Endothelial cell of umbilical vein (primary cell): ENCODE results near the gene CYP19A1. TPM values are rescaled to one million over a fixed set of nuclear protein-coding genes. Genes with fewer than 3 reads are reported as not detected.

ENCODE experiments used
- BruUV-seq: library from RNA; stranded (reverse); fragments of 400-500 nt; replicated peaks from 2 replicates; lab custom pipeline; 2021; lab: Mats Ljungman, UMichigan
- CTCF ChIA-PET: fragments of 300-600, 350-600 bp; sonication (Branson Sonifier 250); formaldehyde crosslinking; loops from one replicate; lab custom pipeline; 2021; ENCODE audit warnings: antibody characterized with exemption, inconsistent platforms; lab: Charles Lee
- POLR2A ChIA-PET: fragments of 300-600, 350-600 bp; sonication (Branson Sonifier 250); formaldehyde crosslinking; loops from one replicate; lab custom pipeline; 2021; ENCODE audit warnings: antibody characterized with exemption, inconsistent platforms; lab: Charles Lee
- DNase-seq: peaks from one replicate; pipeline ENCODE4 v3.0.0-alpha.2; 2011; ENCODE audit warnings: low read depth, low spot score
- FAIRE-seq: peaks from 2 replicates; lab custom pipeline; 2011; peaks lifted over from hg19 to GRCh38; lab: Jason Lieb, UNC
- H2AFZ ChIP-seq: 2 replicates; pipeline ENCODE4 v1.6.0; 2012; ENCODE audit warnings: low read depth, low read length, control low read depth, inconsistent platforms
- H3K27ac ChIP-seq: 2 replicates; pipeline ENCODE4 v1.5.1; 2011; ENCODE audit warnings: low read depth, mild to moderate bottlenecking, control low read depth, low read length, moderate library complexity; ENCODE audit not compliant: insufficient read depth
- H3K27me3 ChIP-seq, 2 experiments: 2 replicates each; pipeline versions ENCODE4 v1.6.0 to v1.6.1; 2011; ENCODE audit warnings: low read length in 2 of 2, mixed read lengths in 1 of 2; ENCODE audit not compliant: control insufficient read depth in 2 of 2, insufficient read depth in 2 of 2
- H3K36me3 ChIP-seq, 2 experiments: 2 replicates in 1 of 2; 3 replicates in 1 of 2; pipeline ENCODE4 v1.5.1; 2011; ENCODE audit warnings: low read length in 2 of 2, mild to moderate bottlenecking in 1 of 2, moderate library complexity in 1 of 2; ENCODE audit not compliant: control insufficient read depth in 2 of 2, insufficient read depth in 2 of 2; ENCODE audit errors: extremely low read depth in 1 of 2
- H3K4me1 ChIP-seq: 3 replicates; pipeline ENCODE4 v1.5.1; 2011; ENCODE audit warnings: mild to moderate bottlenecking, low read length; ENCODE audit not compliant: control insufficient read depth, insufficient read depth; ENCODE audit errors: extremely low read depth
- H3K4me2 ChIP-seq: 2 replicates; pipeline ENCODE4 v1.6.1; 2011; ENCODE audit warnings: low read length, control low read depth, mixed read lengths; ENCODE audit not compliant: insufficient read depth
- H3K4me3 ChIP-seq, 3 experiments: fragments of 200-600 bp in 1 of 3; sonication (generic), shearing (Covaris generic) in 1 of 3; replicated peaks in 1 of 3; 2 replicates each; pipeline ENCODE4 v1.5.1; 2011 to 2016; ENCODE audit warnings: control low read depth in 3 of 3, low read length in 3 of 3, mild to moderate bottlenecking in 2 of 3, inconsistent platforms in 1 of 3, low read depth in 1 of 3, moderate library complexity in 1 of 3; ENCODE audit not compliant: insufficient read depth in 1 of 3
- H3K79me2 ChIP-seq: 2 replicates; pipeline ENCODE4 v1.6.0; 2012; ENCODE audit warnings: low read length, inconsistent platforms; ENCODE audit not compliant: control insufficient read depth, insufficient read depth
- H3K9ac ChIP-seq: replicated peaks from 2 replicates; pipeline ENCODE3; 2011; ENCODE audit warnings: low read length, control low read depth; ENCODE audit not compliant: insufficient read depth; ENCODE audit errors: extremely low read depth
- H3K9me1 ChIP-seq: replicated peaks from 3 replicates; pipeline ENCODE4 v1.6.0; 2011; ENCODE audit warnings: mild to moderate bottlenecking, low read length; ENCODE audit not compliant: control insufficient read depth, insufficient read depth; ENCODE audit errors: extremely low read depth
- H3K9me3 ChIP-seq: replicated peaks from 2 replicates; pipeline ENCODE4 v1.5.1; 2012; ENCODE audit warnings: low read length, inconsistent platforms; ENCODE audit not compliant: control insufficient read depth, insufficient read depth
- H4K20me1 ChIP-seq: replicated peaks from 2 replicates; pipeline ENCODE3; 2011; ENCODE audit warnings: mild to moderate bottlenecking, low read length; ENCODE audit not compliant: control insufficient read depth, insufficient read depth; ENCODE audit errors: extremely low read depth
- EZH2 ChIP-seq: IDR thresholded peaks from 2 replicates; pipeline ENCODE4 v1.6.1; 2012; ENCODE audit warnings: borderline replicate concordance, low read depth, mild to moderate bottlenecking, moderate library complexity, low read length, inconsistent platforms; ENCODE audit not compliant: severe bottlenecking
- FOS ChIP-seq: IDR thresholded peaks from 2 replicates; pipeline ENCODE4 v1.6.1; 2011; ENCODE audit warnings: mild to moderate bottlenecking, low read length, moderate library complexity, borderline replicate concordance; ENCODE audit not compliant: insufficient read depth
- GATA2 ChIP-seq: IDR thresholded peaks from 2 replicates; pipeline ENCODE4 v1.7.0; 2011; ENCODE audit warnings: low read depth, mild to moderate bottlenecking, moderate library complexity, mixed read lengths, low read length; ENCODE audit not compliant: insufficient read length, insufficient read depth
- JUN ChIP-seq: IDR thresholded peaks from 2 replicates; pipeline ENCODE4 v1.6.1; 2011; ENCODE audit warnings: borderline replicate concordance, low read depth; ENCODE audit not compliant: insufficient read length, insufficient read depth
- MAX ChIP-seq: IDR thresholded peaks from 2 replicates; pipeline ENCODE4 v1.6.1; 2011; ENCODE audit not compliant: insufficient read depth, insufficient read length
- MYC ChIP-seq: IDR thresholded peaks from one replicate; pipeline ENCODE4 v1.6.1; 2011; ENCODE audit warnings: mild to moderate bottlenecking, low read depth, low read length
- POLR2A ChIP-seq: IDR thresholded peaks from 2 replicates; pipeline ENCODE4 v1.6.1; 2012; ENCODE audit warnings: low read depth, mild to moderate bottlenecking, control low read depth, low read length
- POLR2AphosphoS5 ChIP-seq: IDR thresholded peaks from 2 replicates; pipeline ENCODE4 v1.6.1; 2012; ENCODE audit warnings: low read depth, mild to moderate bottlenecking, control low read depth, low read length, moderate library complexity; ENCODE audit not compliant: insufficient read depth
- dilution Hi-C: fragments of 300-500 bp; cut with MboI; formaldehyde crosslinking; loops from one replicate; pipeline ENCODE4 v1.15.0; 2019; ENCODE audit warnings: low sequenced_read_pairs; ENCODE audit not compliant: extremely low pct_ligation_motif_present
- intact Hi-C: fragments of 100-400 bp; cut with micrococcal nuclease; formaldehyde crosslinking; loops from one replicate; pipeline ENCODE4 v1.10.0; 2022
- polyA plus RNA-seq, 4 experiments: library from polyadenylated mRNA; depleted of rRNA in 3 of 4; stranded (reverse) in 3 of 4; unstranded in 1 of 4; fragments of >200 nt; gene quantifications; 2 replicates each; pipeline versions ENCODE4 v1.2.1 to v1.2.3, GENCODE V29; 2011 to 2012; ENCODE audit warnings: missing spikeins in 1 of 4
- total RNA-seq: library from RNA; stranded (reverse); gene quantifications from 2 replicates; pipeline ENCODE4 v1.2.3, GENCODE V29; 2021
- TF ChIP-seq, protein P1 (sequence below), 2 donors: IDR thresholded peaks; 1 replicate in 1 of 2; 2 replicates in 1 of 2; pipeline ENCODE4 v1.5.1; 2011; ENCODE audit warnings: low read length in 2 of 2, mild to moderate bottlenecking in 2 of 2, moderate library complexity in 2 of 2, control low read depth in 1 of 2, inconsistent platforms in 1 of 2, low read depth in 1 of 2; ENCODE audit not compliant: insufficient read depth in 1 of 2; ENCODE audit errors: extremely low read depth in 1 of 2

The CYP19A1 gene
- total and polyA plus RNA-seq, 2 donors (not counting 3 experiments of a cell fraction or from before 2014, with no cell fraction given): not detected

- Histone ChIP-seq H3K4me3 (no peak overlapping the region), H3K36me3 (no peaks in the 10 kb centered on the region), H4K20me1 (no peaks in the 10 kb centered on the region), H3K27me3 (peaks cover 62 to 80% of the 10 kb centered on the region in 2 experiments), H3K79me2 (no peaks in the 10 kb centered on the region), H3K4me1 (no peaks in the 10 kb centered on the region), H3K9me3 (no peaks in the 10 kb centered on the region), H2AFZ (no peak overlapping the region), H3K27ac (no peak overlapping the region), H3K4me2 (no peak overlapping the region), H3K9ac (no peak overlapping the region), H3K9me1 (no peaks in the 10 kb centered on the region)
- TF ChIP-seq POLR2A (no peak), MAX (no peak), MYC (no peak), FOS (no peak), JUN (no peak), GATA2 (no peak), POLR2AphosphoS5 (no peak), EZH2 (no peak)
- TF ChIP-seq, protein P1, sequence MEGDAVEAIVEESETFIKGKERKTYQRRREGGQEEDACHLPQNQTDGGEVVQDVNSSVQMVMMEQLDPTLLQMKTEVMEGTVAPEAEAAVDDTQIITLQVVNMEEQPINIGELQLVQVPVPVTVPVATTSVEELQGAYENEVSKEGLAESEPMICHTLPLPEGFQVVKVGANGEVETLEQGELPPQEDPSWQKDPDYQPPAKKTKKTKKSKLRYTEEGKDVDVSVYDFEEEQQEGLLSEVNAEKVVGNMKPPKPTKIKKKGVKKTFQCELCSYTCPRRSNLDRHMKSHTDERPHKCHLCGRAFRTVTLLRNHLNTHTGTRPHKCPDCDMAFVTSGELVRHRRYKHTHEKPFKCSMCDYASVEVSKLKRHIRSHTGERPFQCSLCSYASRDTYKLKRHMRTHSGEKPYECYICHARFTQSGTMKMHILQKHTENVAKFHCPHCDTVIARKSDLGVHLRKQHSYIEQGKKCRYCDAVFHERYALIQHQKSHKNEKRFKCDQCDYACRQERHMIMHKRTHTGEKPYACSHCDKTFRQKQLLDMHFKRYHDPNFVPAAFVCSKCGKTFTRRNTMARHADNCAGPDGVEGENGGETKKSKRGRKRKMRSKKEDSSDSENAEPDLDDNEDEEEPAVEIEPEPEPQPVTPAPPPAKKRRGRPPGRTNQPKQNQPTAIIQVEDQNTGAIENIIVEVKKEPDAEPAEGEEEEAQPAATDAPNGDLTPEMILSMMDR (IDR thresholded peaks at IDR 0.05; ENCODE audit: extremely low read depth in 1 of 2, insufficient read depth in 1 of 2, low read depth in 1 of 2, low read length in 2 of 2): no peak
- ChIA-PET CTCF (interaction anchor here (0.8 to 6.1 kb wide), 4 partner anchors 9 to 116 kb away, joined by 3 to 230 read pairs (median 4); no protein-coding TSS in a partner anchor), POLR2A (no interaction called here)
- dilution Hi-C loops: no loop called here
- intact Hi-C loops: no loop called here
- FAIRE-seq (no peak), DNase-seq (no peak)
- no TSS peak for BruUV-seq
Measured at GRCh38 chr15:51279391-51279790, 59.0 kb downstream of the CYP19A1 start.
